ENCODE measurements around the gene MYH15. TPM values are rescaled to one million over a fixed set of nuclear protein-coding genes. Genes with fewer than 3 reads are reported as not detected.

MYH15 gene
- total and polyA plus RNA-seq, 8 donors: 0.05 to 0.37 (median 0.11) TPM; not detected in 4

GRCh38 chr3:108546247-108546646 lies 35.9 kb upstream of the MYH15 start:
- H3K4me3 ChIP-seq: no peak overlapping the region
- TF ChIP-seq POLR2AphosphoS5 (IDR thresholded peaks at IDR 0.05) (no peak), POLR2A (IDR thresholded peaks at IDR 0.05) (no peak), EP300 (IDR thresholded peaks at IDR 0.05) (no peak)
- TF ChIP-seq, protein P1, sequence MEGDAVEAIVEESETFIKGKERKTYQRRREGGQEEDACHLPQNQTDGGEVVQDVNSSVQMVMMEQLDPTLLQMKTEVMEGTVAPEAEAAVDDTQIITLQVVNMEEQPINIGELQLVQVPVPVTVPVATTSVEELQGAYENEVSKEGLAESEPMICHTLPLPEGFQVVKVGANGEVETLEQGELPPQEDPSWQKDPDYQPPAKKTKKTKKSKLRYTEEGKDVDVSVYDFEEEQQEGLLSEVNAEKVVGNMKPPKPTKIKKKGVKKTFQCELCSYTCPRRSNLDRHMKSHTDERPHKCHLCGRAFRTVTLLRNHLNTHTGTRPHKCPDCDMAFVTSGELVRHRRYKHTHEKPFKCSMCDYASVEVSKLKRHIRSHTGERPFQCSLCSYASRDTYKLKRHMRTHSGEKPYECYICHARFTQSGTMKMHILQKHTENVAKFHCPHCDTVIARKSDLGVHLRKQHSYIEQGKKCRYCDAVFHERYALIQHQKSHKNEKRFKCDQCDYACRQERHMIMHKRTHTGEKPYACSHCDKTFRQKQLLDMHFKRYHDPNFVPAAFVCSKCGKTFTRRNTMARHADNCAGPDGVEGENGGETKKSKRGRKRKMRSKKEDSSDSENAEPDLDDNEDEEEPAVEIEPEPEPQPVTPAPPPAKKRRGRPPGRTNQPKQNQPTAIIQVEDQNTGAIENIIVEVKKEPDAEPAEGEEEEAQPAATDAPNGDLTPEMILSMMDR (IDR thresholded peaks at IDR 0.05): no peak
- H3K27ac ChIP-seq: no peak overlapping the region
- no peaks in the 10 kb centered on the region for H3K27me3 ChIP-seq
- intact Hi-C loops (cut with DNase I; ENCODE audit: low total_unique reads): no loop called here
- peak in 1 of 2 donors; percentile 24 for DNase-seq
- no peaks in the 10 kb centered on the region for H3K9me3 ChIP-seq
- no peaks in the 10 kb centered on the region for H3K4me1 ChIP-seq
- WGBS, 5 donors: 59 to 84% (median 72%) methylated on average over 1 of the region's 1 CpG
- peaks cover 0 to 8% (median 0%) of the 10 kb centered on the region in 4 donors for H3K36me3 ChIP-seq

DNA sequence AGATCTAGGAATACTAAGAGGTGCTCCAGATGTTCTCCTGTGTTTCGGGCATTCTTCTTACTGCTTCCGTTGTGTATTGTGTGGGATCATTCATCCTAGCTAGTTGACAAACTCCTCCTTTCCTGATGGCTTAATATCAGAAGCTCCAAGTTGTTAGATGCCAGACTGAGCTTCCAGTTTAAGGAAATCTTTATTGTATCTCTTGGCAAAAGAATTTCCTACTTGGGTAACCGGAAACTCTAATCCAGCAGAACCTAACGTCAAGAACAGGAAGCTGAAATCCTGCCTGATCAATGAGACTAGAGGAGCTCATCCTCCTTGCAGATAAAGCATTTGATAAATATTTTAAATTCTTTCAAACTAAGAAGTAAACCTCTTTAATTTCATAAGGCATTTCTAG lies 27.7 kb upstream of the MYH15 start:
- intact Hi-C loops (cut with DNase I; ENCODE audit: low total_unique reads): no loop called here
- Histone ChIP-seq H3K9me3 (peaks cover 0 to 4% (median 0%) of the 10 kb centered on the region in 4 donors), H3K27ac (no peak overlapping the region), H3K4me1 (no peaks in the 10 kb centered on the region), H3K4me3 (no peak overlapping the region), H3K36me3 (peaks cover 0 to 1% (median 0%) of the 10 kb centered on the region in 4 donors), H3K27me3 (no peaks in the 10 kb centered on the region)
- TF ChIP-seq EP300 (IDR thresholded peaks at IDR 0.05) (no peak), POLR2A (IDR thresholded peaks at IDR 0.05) (no peak), POLR2AphosphoS5 (IDR thresholded peaks at IDR 0.05) (no peak)
- TF ChIP-seq, protein P1 (IDR thresholded peaks at IDR 0.05): no peak
- DNase-seq: no peak
- WGBS, 5 donors: 63 to 79% (median 69%) methylated on average over 4 of the region's 4 CpGs

DNA sequence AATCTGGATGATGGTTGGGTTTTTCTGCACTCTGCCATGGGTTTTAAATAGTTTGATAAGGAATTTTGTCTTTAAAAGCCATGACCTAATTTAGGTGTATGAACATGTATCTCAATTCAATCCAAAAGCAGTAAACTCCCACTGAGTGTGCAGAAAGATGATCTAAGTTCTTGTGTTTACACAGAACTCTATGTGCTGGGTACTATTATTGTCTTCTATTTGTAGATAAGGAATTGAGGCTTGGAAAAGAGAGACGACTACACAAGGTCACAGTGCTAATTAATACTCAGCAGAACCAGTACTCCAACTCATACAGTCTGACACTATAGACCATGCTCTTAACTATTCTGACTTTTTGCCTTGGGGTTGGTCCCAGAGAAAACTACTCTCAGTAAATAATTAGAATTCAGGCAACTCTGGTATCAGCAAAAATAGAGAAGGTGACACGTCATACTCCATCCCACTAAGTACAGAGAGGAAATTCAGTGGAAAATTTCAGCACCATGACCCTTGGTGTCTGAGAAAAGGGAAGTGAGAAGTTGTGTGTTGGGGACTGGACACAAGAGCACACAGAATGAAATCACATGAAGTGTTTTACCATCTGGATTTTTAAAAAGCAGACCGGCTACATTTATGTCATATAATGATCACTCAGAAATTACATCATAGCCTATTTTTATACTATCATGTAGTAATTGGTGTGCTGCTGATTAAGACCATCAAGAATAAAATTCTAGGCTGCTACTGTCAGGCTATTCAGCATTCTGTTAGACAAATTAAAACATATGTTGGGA lies 18.3 kb upstream of the MYH15 start:
- no peak overlapping the region for H3K27ac ChIP-seq
- intact Hi-C loops (cut with DNase I; ENCODE audit: low total_unique reads): no loop called here
- TF ChIP-seq POLR2A (IDR thresholded peaks at IDR 0.05) (no peak), EP300 (IDR thresholded peaks at IDR 0.05) (no peak), POLR2AphosphoS5 (IDR thresholded peaks at IDR 0.05) (no peak)
- TF ChIP-seq, protein P1 (IDR thresholded peaks at IDR 0.05): no peak
- DNase-seq: peak in 1 of 2 donors; percentile 42
- no peaks in the 10 kb centered on the region for H3K9me3 ChIP-seq
- WGBS, 5 donors: 51 to 61% (median 57%) methylated on average over 3 of the region's 3 CpGs
- no peaks in the 10 kb centered on the region for H3K36me3 ChIP-seq
- H3K4me1 ChIP-seq: no peaks in the 10 kb centered on the region
- H3K4me3 ChIP-seq: no peak overlapping the region
- no peaks in the 10 kb centered on the region for H3K27me3 ChIP-seq

- no peak for TF ChIP-seq POLR2AphosphoS5 (IDR thresholded peaks at IDR 0.05)
- TF ChIP-seq, protein P1 (IDR thresholded peaks at IDR 0.05): no peak
- TF ChIP-seq POLR2A (IDR thresholded peaks at IDR 0.05): no peak
- TF ChIP-seq EP300 (IDR thresholded peaks at IDR 0.05): no peak
- Histone ChIP-seq H3K4me3 (no peak overlapping the region), H3K27ac (no peak overlapping the region), H3K9me3 (no peaks in the 10 kb centered on the region), H3K36me3 (no peaks in the 10 kb centered on the region), H3K4me1 (no peaks in the 10 kb centered on the region), H3K27me3 (no peaks in the 10 kb centered on the region)
- DNase-seq: no peak
- WGBS, 5 donors: 76 to 86% (median 82%) methylated on average over 2 of the region's 2 CpGs
- intact Hi-C loops (cut with DNase I; ENCODE audit: low total_unique reads): no loop called here
Observed at GRCh38 chr3:108527817-108528216, 17.4 kb upstream of the MYH15 start.
